HFF-Myc (cell line): ENCODE data around the gene TIMELESS.

Source experiments
- DNase-seq: peaks from one replicate; pipeline ENCODE4 v3.0.0-alpha.2; 2011; ENCODE audit warnings: low read depth; ENCODE audit errors: extremely low read depth
- H3K4me3 ChIP-seq: replicated peaks from 2 replicates; pipeline ENCODE4 v1.5.1; 2011; ENCODE audit warnings: low read depth, mild to moderate bottlenecking, control low read depth, low read length
- TF ChIP-seq, protein P1 (sequence below): IDR thresholded peaks from 2 replicates; pipeline ENCODE4 v1.5.1; 2012; ENCODE audit warnings: mild to moderate bottlenecking, low read depth, low read length, control low read depth; ENCODE audit errors: missing control alignments

TIMELESS gene

DNA sequence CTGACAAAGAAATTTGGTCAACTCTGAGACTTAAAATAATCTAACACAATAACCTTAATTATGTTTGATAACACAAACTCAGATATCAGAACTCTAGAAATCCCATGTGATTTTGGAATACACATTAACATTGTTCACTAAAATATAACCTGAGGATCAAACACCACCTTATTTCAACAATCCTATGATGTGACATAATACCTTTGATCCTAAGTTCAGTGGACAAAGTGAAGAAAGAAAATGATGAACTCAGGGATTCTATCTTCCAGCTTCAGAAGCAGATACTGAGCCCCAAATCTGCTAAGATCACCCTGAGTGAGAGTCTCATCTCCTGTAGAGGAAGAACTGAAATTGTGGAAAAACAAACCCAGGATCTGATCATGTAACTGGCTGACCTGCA, 50.9 kb downstream of the TIMELESS start:
- no peak for DNase-seq
- TF ChIP-seq, protein P1, sequence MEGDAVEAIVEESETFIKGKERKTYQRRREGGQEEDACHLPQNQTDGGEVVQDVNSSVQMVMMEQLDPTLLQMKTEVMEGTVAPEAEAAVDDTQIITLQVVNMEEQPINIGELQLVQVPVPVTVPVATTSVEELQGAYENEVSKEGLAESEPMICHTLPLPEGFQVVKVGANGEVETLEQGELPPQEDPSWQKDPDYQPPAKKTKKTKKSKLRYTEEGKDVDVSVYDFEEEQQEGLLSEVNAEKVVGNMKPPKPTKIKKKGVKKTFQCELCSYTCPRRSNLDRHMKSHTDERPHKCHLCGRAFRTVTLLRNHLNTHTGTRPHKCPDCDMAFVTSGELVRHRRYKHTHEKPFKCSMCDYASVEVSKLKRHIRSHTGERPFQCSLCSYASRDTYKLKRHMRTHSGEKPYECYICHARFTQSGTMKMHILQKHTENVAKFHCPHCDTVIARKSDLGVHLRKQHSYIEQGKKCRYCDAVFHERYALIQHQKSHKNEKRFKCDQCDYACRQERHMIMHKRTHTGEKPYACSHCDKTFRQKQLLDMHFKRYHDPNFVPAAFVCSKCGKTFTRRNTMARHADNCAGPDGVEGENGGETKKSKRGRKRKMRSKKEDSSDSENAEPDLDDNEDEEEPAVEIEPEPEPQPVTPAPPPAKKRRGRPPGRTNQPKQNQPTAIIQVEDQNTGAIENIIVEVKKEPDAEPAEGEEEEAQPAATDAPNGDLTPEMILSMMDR, result no peak
- H3K4me3 ChIP-seq, result no peak overlapping the region

DNA sequence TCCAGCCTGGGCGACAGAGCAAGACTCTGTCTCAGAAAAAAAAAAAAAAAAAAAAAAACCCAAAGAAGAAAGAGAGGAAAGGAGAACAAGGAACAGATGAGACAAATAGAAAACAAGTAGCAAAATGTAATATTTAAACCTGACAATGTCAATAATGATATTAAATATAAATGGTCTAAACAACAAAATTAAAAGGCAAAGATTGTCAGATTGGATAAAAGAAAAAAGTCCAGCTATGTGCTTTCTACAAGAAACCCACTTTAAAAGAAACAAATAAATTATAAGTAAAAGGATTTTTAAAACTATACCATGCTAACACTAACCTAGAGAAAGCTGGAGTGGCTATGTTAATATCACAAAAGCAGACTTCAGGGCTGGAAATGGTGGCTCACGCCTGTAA, 56.9 kb downstream of the TIMELESS start:
- TF ChIP-seq, protein P1, result no peak
- no peak overlapping the region for H3K4me3 ChIP-seq
- DNase-seq, result no peak

DNA sequence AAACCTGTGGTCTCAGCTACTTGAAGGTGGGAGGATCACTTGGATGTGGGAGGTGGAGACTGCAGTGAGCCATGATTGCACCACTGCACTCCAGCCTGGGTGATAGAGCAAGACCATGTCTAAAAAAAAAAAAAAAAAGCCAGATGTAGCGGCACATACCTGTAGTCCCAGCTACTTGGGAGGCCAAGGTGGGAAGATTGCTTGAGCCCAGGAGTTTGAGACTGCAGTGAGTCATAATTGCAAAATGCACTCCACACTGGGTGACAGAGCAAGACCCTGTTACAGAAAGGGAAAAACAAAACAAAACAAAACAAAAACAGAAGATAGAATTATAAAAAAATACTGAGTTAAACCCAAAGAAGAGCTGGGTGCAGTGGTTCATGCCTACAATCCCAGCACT, 57.5 kb downstream of the TIMELESS start:
- DNase-seq, result no peak
- TF ChIP-seq, protein P1, result no peak
- H3K4me3 ChIP-seq, result no peak overlapping the region

DNA sequence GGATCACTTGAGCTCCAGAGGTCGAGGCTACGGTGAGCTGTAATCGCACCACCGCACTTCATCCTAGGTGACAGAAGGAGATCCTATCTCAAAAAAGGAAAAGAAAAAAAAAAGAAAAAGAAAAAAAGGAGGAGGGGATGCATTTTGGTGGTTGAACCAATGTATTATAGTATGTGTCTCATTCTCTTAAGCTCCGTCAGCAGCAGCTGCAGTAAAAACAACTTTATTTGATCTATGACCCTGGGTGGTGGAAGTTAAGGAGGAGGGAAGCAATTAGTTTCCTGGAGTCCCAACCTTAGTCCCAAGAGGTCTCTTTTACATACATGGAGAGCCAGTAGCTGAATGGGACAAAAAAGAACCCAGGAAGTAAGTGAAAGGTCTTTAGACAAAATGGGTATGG, 59.8 kb downstream of the TIMELESS start:
- DNase-seq, result no peak
- H3K4me3 ChIP-seq, result no peak overlapping the region
- TF ChIP-seq, protein P1, result no peak

DNA sequence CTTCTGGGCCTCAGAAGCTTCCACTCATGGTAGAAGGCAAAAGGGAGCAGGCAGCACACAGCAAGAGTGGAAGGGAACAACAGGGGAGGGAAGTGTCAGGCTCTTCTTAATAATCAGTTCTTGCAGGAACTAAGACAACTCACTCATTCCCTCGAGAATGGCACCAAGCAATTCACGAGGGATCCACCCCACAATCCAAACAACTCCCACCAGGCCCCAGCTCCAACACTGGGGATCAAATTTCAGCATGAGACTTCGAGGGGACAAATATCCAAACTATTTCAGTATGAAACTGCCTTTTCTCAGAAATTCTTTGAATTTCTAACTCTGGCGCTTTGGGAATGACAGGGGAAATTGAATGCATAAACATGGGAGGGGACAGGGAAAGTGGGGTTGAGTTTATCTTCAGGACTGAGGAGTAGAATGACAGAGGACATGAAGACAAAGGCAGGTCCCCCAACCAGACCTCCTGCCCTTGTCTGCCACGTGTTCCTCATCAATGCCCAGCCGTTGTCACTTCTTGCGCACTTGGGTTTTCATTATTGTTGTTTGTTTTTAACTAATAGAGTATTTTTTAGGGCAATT, 62.0 kb downstream of the TIMELESS start:
- TF ChIP-seq, protein P1, result no peak
- no peak overlapping the region for H3K4me3 ChIP-seq
- DNase-seq, result no peak

DNA sequence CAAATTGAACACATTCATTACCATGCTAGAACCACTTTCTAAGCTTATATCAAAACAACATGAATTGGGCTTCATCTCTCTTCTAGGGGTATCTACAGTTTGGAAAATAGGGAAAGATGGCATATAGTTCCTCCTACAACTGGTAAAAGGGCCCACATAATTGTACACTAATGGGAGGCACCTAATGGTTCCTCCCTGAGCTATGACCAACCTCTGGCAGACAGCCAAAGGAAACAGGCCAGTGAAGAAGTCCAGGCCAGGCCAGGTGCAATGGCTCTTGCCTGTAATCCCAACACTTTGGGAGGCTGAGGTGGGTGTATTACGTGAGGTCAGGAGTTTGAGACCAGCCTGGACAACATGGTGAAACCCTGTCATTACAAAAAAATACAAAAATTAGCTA, 63.4 kb downstream of the TIMELESS start:
- no peak overlapping the region for H3K4me3 ChIP-seq
- TF ChIP-seq, protein P1, result no peak
- DNase-seq, result no peak

DNA sequence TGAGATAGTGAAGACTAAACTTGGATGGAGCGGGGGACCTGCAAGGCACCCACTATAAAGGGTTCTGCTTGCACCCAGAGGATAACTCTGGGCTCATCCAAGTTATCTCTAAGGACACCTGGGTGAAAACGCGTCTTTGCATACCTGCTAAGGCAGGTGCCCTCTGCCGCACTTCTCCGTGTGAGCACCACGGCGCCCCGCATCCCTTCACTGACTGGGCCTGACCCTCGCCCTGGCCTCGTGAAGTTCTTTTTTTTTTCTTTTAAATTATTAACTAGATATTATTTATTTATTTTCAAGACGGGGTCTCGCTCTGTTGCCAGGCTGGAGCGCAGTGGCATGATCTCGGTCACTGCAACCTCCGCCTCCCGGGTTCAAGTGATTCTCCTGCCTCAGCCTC, 66.6 kb downstream of the TIMELESS start:
- TF ChIP-seq, protein P1, result no peak
- no peak overlapping the region for H3K4me3 ChIP-seq
- DNase-seq, result no peak
